D721Med (cell line): ENCODE measurements around the gene USP3.

Experiments used
- DNase-seq: peaks from one replicate; pipeline ENCODE4 v3.0.0; 2011; ENCODE audit warnings: low spot score; ENCODE audit not compliant: insufficient read length
- FAIRE-seq: peaks from 2 replicates; lab custom pipeline; 2011; peaks lifted over from hg19 to GRCh38; lab: Jason Lieb, UNC
- TF ChIP-seq, protein P1 (sequence below): IDR thresholded peaks from 2 replicates; pipeline ENCODE4 v1.5.1; 2012; ENCODE audit warnings: mild to moderate bottlenecking, control low read depth; ENCODE audit not compliant: insufficient read depth; ENCODE audit errors: missing control alignments

Gene USP3

DNA sequence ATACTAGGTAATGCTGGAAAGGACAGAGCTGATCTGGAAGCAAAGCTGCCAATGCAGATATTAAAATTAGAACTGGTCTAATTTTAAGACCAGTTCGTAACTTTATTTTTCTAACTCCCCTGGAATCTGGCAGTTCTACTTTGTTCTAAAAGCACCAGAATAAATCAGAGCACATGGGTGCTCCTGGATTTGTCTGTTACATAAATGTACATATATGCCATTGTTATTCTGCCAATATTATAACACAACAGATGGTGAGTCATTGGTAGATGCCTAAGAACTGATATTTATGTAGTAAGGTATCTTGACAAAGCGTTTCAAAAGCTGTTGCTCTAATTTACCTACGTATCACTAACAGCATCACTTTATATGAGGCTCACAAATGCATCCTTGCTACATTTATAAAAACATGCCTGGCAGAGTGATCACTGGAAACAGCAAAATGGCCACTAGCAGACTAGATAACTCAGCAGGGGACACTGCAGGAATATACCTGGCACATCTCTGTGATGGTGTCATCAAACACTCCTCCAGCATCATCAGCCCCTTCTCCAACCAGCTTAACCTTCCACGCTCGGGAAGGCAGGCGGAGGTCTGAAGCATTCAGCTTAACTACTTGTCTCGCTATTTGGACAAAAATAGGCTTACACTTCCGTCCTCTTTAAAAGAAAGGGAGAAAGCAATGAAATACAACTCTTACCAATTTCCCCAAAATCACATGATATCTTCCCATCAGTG lies 119.0 kb downstream of the USP3 start:
- FAIRE-seq (no peak), DNase-seq (no peak)
- TF ChIP-seq, protein P1, sequence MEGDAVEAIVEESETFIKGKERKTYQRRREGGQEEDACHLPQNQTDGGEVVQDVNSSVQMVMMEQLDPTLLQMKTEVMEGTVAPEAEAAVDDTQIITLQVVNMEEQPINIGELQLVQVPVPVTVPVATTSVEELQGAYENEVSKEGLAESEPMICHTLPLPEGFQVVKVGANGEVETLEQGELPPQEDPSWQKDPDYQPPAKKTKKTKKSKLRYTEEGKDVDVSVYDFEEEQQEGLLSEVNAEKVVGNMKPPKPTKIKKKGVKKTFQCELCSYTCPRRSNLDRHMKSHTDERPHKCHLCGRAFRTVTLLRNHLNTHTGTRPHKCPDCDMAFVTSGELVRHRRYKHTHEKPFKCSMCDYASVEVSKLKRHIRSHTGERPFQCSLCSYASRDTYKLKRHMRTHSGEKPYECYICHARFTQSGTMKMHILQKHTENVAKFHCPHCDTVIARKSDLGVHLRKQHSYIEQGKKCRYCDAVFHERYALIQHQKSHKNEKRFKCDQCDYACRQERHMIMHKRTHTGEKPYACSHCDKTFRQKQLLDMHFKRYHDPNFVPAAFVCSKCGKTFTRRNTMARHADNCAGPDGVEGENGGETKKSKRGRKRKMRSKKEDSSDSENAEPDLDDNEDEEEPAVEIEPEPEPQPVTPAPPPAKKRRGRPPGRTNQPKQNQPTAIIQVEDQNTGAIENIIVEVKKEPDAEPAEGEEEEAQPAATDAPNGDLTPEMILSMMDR = no peak

DNA sequence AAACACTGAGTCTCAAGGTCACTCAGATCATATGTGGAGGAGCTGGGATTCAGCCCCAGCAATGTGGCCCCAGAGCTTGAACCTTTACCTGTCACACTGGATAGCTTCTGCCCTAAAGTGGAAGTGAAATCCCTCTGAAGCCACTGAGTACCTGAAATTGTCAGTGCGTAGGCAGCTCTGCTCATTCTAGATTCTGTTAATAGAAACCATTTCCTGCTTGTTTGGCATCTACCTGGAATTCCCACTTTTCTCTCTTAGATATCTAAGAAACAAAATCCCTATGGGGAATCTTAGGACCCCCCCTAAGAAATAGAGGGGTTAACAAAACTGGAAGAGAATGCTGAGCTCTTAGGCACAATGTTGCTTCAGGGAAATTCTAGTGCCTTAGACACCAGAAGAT lies 122.6 kb downstream of the USP3 start:
- TF ChIP-seq, protein P1 = no peak
- DNase-seq = no peak
- FAIRE-seq = no peak

DNA sequence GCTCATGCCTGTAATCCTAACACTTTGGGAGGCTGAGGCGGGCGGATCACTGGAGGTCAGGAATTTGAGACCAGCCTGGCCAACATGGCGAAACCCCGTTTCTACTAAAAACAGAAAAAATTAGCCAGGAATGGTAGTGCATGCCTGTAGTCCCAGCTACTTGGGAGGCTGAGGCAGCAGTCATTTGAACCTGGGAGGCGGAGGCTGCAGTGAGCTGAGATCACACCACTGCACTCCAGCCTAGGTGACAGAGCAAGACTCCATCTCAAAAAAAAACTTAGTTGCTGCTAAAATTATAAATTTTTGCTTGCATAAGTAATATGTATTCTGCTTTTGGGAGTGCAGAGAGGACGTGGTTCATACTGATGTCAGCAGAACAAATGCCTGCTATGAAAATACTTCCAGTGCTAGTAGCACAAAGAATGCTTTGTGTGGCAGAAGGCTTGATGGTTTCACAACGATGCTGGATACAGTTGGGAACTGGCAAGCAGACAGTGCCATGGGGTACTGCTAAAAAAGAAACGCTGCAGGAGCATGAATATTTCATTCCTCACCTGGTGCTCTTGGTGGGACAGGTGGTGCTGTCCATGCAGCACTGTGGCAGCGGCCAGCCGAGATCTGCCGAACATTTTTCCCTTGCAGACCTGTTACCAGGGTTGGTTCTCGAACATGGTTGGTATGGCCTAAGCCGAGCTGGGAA lies 123.9 kb downstream of the USP3 start:
- TF ChIP-seq, protein P1 = no peak
- no peak for FAIRE-seq
- no peak for DNase-seq

DNA sequence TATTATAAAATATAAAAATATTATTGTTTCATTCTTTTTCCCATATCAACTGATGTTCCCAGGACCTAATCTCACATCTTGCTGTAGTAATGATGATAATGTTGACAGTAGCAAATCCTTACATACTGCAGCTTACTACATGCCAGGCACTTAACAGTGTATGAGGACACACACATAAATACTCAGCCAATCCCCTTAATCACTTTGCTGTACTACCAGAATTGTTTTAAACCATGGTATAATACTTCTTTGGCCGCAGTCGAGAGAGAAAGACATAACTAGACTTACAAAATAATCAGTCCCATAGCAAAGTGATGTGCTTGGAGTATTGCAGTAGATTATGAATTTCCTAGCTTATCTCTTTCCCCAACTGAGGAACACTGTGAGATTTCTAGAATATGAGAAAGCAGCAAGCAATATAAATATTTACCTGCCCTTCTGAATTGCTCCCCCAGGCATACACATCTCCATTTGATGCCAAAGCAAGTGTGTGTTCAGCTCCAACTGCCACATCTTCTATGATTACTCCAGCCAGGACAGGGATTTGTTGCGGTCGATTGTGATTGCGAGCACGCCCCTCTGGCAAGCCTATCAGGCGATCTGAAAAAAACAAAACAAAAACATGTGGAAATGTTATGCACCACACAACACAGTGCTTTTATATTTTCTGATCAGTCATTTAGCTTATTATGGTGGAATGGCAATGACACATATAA lies 125.8 kb downstream of the USP3 start:
- DNase-seq (no peak), FAIRE-seq (no peak)
- TF ChIP-seq, protein P1 = no peak

- FAIRE-seq (no peak), DNase-seq (no peak)
- TF ChIP-seq, protein P1 = no peak
These were observed 128.9 kb downstream of the USP3 start for GRCh38 chr15:63633312-63633711.

- DNase-seq (no peak), FAIRE-seq (no peak)
- TF ChIP-seq, protein P1 = no peak
These were observed 129.8 kb downstream of the USP3 start for GRCh38 chr15:63634154-63634553.
